Measurements from ENCODE around the gene FLRT1.

- no peak for TF ChIP-seq CTCF (IDR thresholded peaks at IDR 0.05)
- TF ChIP-seq POLR2A (IDR thresholded peaks at IDR 0.05): no peak
These were observed 43.2 kb downstream of the FLRT1 start for GRCh38 chr11:64078905-64079304.

All from lower leg skin (tissue), 3 donors.